Middle frontal gyrus (tissue), 1 donor: Measurements from ENCODE around the gene RAD51.

Source experiments
- DNase-seq: peaks from one replicate; pipeline ENCODE4 v3.0.0-alpha.2; 2015; ENCODE audit warnings: low spot score; ENCODE audit errors: extremely low spot score

The RAD51 gene

DNA sequence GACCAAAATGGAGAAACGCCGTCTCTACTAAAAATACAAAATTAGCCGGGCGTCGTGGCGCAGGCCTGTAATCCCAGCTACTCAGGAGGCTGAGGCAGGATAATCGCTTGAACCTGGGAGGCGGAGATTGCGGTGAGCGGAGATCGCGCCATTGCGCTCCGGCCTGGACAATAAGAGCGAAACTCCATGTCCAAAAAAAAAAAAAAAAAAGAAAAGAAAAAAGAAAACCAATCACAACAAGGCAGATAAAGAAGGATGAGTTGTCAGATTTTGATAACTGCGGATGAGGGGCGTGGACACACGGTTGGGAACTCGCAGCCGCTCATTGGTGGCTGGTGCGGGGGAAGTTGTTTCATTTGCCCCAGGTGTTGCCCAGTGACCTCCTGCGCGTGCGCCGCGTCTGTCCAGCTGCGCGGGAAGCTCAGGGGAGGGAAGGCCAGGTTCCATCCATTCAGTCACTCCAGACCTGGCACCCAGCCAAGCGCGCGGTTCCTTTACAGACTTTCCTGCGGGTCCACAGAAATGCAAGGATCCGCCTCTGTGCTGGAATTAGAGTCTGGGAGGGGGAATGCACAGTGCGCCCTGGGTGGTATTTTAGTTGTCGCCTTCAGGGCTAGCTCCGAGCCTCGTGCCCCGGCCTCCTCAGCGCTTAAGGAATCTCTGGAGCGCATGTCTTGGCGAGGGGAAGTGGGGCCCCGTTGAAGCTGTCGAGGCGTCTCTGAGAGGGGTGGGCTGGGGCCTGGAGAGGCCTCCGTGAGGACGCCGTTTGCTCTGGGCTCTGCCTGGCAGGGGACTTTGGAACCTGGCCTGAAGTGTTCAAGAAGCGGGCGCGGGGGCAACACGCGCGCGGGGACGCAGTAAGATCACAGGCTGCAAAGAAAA is 68.2 kb downstream of the RAD51 start:
- DNase-seq, result no peak

DNA sequence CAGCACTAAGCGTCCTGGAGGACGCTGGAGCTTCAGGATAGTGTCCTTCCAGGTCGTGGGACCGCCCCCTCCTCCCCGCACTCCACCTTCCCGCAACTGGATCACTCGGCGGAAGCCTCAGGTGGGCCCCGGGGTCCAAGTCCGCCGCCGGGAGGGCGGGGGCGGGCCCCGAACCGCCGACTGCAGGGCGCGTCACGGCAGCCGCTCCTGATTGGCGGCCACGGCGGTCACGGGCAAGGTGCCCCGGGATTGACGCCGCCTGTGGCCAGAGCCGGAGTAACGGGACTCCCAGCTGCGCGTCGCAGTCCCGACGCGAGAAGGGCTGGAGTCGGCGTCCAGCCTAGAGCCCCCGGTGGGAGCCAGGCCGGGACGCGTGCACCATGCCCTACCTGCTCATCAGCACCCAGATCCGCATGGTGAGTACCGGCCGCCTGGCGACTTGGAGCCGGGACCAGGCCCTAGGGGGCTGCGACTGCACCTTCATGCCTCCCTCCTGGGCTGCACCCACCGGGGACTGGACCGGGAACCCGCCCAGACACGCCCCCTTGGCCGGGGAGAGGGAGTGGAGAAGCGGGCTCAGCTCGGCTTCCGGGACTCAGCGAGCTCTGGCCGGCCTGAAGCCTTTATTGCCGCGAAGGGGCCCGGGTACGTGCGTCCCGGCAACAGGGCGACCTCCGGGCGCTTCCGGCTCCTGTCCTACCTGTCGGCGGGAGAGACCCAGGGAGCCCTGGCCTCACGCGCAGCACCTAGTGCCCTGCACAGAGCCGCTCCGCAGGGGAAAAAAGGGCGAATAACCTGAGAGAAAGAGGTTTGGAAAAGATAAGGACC is 69.0 kb downstream of the RAD51 start, which contains the start of gene GCHFR:
TSS of gene GCHFR (plus strand) at position 268 of the 828 bp plus-strand sequence. CDS start at position 381, 113 bp downstream.
- DNase-seq, result no peak

DNA sequence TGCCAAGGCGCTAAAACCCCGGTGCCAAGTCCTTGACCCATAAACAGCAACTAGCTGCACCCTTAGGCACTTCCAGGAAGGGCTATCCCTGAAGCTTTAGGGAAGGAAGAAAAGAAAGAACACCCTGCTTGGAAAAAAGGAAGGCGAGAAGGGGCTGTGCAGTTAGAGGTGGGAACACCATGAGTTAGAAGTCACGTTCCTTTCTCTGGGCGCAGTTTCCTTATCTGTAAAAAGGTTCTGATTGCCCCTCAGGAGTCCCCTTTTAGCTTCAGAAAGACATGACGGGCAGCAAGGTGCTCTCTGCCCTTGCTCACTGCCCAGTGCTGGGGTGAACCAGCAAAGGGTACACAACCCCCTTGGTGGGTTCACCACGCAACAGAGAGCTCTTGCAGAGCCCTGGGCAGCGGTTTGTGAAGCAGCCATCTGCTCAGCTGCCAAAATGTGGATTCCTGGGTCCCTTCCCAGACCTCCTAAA is 69.7 kb downstream of the RAD51 start:
- DNase-seq, result no peak

DNA sequence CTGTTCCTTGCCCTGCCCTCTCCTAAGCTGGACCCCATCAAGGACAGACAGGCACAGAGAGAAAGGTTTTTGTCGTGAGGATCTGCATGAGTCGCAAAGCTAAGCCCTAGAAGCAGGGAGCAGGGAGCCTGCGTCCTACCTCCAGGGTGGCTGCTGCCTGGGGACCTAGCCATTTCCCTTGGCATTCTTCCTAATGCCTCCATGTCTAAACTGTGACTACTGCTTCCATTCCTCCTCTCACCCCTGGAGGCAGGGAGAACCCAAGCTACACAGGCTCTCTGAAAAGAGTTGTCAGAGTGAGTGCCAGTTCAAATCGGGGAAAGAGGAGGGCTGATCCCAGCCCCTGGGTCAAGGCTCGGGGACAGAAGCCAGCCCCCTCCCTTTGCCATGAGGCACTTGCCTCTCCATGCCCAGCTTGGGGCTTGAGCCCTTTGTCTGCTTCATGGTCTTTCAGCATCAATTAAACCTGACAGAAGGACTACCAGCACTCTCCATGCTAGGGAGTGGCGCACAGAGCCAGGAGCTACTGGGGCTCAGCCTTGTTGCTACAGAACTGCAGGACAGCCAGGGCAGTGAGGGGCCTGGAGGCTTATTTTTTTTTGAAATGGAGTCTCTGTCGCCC is 71.3 kb downstream of the RAD51 start:
- DNase-seq, result no peak

DNA sequence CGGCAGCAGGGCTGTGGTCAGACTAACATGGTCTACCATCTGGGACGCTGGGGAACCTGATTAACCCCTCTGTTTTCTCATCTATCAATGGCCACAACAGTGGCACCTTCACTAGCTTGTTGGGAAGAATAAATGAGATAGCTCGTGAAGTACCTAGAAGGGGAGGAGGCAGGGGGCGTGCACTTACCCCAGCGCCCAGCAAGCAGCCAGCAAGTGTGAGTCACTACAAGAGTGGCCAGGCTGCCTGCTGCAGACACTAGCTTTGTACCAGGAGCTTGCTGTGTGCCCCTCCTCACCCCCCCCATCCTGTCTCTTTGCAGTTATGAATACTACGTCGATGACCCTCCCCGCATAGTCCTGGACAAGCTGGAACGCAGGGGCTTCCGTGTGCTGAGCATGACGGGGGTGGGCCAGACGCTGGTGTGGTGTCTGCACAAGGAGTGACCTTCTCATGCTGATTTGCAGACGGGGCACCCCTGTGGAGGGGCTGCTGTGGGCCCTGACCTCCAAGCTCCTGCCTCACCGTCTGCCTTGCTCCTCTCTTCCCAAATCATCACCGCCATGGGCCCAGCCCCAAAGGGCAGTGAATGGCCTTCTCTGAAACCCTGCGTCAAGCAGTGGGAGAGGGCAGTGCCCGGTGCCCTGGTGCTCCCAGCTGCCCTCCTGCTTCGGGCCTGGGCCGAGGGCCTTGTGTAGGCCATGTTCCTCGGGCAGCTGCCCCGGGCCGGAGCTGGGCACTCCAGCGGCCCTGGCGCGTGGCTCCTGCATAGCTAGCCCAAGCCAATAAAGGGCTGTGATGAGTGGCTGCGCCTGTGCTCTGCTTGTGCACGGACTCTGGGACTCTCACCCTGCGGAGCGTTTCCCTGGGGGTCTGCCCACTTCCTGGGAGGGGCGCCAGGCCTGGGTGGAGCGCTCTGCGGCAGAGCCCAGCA is 72.2 kb downstream of the RAD51 start:
- no peak for DNase-seq

DNA sequence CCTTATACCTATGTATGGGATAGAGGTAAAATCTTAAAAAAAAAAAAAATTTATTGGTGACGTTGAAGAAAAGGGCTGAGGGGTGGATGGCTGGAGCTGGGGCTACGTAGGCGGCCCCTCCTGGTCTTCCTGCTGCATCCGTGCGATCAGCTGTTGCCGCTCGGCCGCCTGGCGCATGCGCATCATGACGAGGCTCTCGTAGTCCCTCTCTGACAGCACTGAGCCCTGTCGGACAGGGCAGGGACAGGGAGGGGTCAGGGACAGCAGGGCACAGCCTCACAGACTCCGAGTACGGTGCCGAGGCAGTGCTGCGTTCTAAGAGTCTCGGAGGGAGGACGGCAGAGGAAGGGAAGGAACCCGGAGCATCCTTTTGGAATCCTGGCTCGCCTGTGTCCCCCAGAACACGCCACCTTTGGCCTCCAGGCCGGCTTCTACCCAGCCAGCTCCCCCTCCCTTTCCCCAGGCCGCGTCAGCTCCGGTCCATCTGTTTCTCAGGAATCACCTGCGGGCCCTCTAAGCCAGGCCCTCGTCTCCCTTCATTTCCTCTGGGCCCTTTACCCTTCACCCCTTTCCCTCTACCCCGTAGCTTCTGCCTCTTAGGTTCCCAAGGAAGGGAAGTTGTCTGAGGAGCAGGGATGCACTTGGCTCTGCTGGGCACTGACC is 73.0 kb downstream of the RAD51 start:
- no peak for DNase-seq

DNA sequence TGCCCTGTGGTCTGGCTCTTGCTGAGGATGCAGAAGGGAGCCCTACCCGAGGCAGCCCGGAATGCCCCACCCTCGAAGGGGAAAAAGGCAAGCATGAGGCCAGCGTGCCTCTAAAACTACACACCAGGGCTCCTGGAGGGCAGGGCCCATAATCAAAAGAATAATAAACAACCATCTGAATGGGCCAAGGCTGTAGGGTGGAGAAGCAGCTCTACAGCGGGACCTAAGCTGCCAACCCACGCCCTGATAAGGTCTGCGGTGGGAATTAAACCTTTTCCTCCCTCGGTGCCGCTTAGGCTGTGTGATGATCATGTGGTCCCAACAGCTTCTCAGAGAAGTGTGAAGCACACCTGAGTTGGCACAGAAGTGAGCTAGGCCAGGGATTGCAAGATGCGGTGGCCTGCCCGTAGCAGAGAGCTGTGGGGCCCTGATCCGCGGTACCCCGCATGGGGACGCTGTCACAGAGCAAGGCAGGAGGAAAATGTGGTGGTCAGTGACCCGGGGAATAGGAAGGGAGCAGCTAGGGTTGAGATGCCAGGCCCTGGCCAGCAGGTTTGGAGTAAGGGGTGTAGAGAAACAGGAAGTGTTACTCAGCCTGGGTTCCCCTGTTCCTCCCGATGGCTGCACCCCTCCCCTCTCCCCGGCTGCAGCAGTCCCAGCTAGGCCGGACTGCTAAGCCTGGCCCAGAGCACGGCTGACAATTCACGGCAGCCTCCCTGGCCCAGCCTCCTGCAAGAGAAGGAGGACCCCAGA is 73.7 kb downstream of the RAD51 start:
- DNase-seq, result no peak

DNA sequence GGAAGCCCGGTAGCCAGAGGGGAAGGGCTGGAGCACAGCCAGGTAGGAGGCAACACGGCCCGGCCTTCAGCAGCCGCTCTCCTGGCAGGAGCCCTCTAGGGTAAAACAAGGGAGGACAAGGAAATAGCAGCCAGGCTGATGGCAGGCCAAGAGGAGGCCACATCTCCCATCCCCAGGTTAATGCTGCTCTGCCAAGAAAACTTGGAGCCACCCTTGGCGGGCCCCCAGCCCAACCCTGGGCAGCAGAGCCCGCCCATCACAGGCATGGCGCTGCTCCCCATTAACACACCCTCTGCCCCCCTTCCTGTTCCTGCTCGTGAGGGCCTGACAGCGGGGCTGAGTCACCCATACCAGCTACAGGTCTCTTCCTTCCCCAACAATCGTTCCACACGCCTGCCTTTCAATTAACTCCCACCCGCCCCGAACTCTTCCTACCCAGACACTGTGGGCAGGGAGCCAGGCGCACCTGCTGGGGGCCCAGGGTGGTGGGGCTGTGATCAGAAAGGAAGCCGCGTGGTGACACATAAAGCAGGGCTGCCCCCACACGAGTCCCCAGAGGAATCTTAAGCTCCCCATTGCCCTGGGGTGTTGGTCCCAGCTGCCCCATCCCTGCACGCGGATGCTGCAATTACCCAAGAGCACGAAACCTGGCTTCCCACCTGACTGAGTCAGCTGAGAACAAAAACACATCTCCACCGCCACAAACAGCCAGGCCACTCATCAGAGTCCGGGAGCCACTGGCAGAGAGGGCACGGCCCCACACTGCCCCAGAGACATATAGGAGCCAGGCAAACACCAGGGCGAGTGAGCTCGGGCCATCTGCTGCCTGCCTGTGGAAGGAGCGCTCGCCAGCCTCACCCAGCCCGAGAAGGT is 74.5 kb downstream of the RAD51 start, which contains the start of gene C15orf62:
TSS of gene C15orf62 (plus strand) at position 707 of the 873 bp plus-strand sequence. CDS start 516 bp downstream, outside the sequence.
- no peak for DNase-seq

DNA sequence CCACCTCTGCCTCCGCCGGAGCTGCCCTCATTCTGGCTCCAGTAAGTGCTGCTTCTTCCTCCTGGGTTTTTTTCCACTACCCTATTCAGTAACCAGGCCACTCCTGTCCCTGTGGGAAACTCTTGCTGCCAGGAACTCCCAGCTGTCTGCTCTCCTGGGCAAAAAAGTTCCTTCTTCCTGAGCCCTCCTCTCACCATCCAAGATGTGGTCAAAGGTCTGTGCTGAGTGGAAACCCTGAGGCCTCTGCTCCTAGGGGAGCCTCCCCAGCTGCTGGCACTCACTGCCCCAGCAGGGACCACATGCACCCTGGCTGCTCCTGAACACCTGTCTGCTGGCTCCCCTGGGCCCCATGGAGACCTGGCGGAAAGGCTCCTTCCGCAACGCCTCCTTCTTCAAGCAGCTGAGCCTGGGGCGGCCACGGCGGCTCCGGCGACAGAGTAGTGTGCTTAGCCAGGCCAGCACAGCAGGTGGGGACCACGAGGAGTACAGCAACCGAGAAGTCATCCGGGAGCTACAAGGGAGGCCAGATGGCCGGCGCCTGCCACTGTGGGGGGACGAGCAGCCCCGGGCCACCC is 75.3 kb downstream of the RAD51 start:
- no peak for DNase-seq

DNA sequence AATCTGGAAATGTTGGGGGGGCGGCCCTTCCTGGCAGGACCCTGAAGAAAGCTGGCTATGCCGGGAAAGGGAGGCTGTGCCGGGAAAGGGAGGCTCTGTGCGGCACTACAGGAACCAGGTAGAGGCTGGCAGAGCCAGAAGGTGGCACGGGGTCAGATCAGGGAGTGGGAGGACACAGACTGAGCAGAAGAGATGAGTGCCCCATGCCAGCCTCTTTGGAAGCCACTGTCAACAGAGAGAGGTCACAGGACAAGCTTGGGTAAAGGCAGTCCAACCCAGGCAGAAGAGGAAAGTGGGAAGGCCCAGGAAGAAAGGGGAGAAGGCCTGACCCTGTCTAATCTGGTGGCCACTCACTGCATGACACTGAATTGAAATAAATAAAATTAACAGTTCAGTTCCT is 76.3 kb downstream of the RAD51 start:
- DNase-seq, result no peak

DNA sequence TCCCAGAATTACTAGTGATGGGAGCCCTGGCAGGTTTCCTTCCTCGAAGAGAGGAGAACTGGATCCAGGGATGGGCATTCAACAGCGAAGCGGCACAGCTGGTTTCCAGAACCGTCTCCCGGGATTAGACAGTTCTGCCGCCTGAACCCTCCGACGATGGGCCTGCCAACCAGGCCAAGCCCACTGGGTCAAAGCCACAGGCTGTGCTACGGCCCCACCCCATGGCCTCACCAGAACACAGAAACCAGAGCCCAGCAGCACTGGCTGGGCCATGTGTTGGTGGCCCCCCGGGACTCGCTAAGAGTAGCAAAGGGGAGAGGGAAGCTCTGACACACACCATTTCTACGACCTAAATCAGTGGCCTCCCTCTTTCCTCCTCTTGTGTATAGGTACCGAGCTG is 77.0 kb downstream of the RAD51 start:
- DNase-seq, result no peak

DNA sequence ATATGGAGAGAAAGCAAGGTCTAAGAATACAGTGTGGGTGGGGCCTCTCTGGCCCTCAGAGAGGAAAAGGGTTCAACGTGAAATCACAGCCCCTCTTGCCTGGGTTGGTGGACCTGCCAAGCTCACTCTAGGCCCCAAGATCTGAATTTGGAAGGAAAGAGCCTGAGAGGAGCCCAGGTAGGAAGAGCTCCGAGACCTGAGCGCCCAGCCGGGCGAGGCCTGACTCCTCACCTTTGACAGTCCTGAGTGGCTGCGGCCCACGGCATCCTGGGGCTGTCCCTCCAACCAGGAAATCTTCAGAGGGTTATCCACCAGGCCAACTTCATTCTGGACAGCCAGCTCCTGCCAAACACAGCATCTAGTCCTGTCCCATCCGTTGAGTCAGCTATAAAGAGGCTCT is 78.5 kb downstream of the RAD51 start:
- no peak for DNase-seq

DNA sequence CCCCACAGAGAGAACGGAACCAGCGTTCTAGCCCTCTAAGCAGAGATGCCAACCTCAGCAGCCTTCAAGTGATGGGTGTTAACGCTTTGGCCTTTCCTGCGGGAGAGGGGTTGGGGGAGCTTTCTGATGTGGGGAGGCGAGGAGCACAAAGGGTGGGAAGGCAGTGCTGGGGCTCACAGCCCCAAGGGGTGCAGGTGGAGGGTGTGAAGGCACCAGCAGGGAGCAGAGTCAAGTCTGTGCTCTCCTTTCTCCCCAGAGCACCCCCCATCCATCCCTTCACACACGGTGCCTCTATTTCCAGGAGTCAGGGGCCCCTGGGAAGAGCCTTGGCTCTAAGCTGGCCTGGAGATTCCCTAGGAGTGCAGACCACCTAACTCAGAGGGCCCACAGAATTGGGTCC is 78.9 kb downstream of the RAD51 start:
- DNase-seq, result no peak

DNA sequence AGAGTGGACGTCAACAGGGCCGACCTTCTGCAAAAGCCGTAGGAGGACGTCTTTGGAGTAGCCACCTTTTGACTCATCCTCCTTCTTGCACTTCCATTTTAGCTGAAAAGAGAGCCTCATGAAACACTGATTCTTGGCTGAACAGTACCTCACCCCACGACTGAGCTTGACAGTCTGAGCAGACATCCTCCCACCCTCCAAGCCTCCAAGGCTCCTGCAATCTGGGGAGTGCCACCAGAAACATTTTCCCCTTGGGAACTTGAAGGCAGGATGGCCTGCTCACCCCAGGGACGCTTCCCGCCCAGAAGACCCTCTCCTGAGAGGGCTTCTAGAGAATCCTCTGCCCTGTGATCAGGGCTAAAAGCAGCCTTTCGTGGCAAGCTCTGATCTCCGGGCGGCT is 80.0 kb downstream of the RAD51 start:
- no peak for DNase-seq

DNA sequence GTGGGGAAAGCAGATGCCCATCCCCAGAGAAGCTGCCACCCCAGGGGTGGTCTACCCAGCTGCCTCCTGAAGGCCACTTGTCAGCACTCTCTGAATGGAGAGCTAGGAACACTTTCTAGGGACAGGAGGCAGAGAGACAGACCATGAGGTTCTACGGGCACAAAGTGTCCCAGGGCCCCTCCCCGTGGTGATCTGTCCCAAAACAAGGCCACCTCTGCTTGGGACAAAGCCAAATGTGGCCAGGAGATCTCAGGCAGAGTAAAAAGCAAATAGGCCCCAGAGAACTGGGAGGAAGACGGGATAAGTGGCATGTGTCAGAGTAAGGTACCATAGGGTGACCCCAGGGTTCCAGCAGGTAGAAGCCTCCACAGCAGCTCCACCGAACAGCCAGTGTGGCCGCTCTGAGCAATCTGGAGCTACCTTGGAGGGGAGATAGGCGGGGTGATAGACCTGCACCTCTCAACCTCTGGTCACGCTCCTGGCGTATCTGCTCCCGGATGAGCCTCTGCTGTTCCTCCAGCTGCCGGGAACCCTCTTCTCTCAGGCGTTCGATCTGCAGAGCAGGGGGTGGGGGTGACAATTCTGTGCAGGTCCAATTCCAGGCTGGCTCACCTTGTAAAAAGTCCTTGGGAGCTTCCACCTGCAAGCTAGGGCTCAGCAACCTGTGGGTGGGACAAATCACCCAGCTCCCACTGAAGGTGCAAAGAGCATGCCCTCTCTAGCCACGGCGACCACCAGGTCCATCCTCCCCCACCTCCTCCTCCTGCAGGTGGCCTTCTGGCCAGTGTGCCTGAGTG is 81.0 kb downstream of the RAD51 start:
- no peak for DNase-seq

DNA sequence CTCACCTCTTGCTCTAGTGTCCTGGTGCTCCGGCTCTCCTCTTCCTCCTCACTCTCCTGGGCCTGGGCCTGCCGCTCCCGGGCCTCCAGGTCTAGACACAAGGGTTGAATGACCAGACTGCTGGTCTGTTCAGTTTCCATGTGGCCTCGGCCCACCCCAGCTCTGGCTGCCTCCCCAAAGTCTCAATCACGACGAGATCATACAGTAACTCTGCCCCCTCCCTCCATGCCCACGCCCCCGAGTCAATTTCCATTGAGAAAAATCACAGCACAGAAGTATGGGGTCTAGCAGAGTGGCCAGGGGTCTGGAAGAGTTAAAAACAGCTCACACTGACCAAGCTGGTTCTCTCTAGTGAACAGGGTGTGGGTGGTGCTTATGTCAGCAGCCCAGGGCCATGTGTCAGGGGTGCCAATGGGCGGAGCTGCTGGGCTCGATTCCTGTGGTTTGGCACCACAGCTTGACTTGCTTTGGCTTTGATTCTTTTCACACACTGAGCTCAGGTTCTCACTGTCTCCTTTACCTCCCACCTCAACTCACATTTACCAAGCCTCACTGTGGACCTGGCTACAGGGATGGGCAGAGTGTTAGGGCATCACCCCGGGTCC is 81.7 kb downstream of the RAD51 start:
- no peak for DNase-seq
